IPS-18c (cell line): ENCODE results near the gene IRS4.

Experiments
- H3K4me3 ChIP-seq: 2 replicates; pipeline ENCODE4 v1.7.0; 2013; ENCODE audit warnings: low read depth, mild to moderate bottlenecking, low read length, moderate library complexity; ENCODE audit not compliant: insufficient read depth
- H3K9me3 ChIP-seq: one replicate; pipeline ENCODE4 v1.6.1; 2013; ENCODE audit warnings: mild to moderate bottlenecking, low read length, moderate library complexity; ENCODE audit not compliant: control insufficient read depth, insufficient read depth

Gene IRS4

GRCh38 chrX:108696690-108697089 lies 39.7 kb downstream of the IRS4 start:
- no peak overlapping the region for H3K4me3 ChIP-seq

More at GRCh38 chrX:108696690-108697089, 39.7 kb downstream of the IRS4 start:
- no peaks in the 10 kb centered on the region for H3K9me3 ChIP-seq
